Ovary (tissue), 3 donors: Measurements from ENCODE around the gene DPYSL5.

Source experiments
- POLR2A ChIP-seq: fragments of 450-650 bp; IDR thresholded peaks from one replicate; pipeline ENCODE4 v1.6.1; 2017; ENCODE audit warnings: antibody characterized with exemption, mild to moderate bottlenecking, moderate library complexity
- TF ChIP-seq, protein P1 (sequence below), 3 donors: fragments of 450-650 bp in 2 of 3; fragments of 200-600 bp in 1 of 3; IDR thresholded peaks; one replicate each; pipeline versions ENCODE4 v1.5.1 to v1.8.0; 2016 to 2022; ENCODE audit warnings: antibody characterized with exemption in 3 of 3, mild to moderate bottlenecking in 1 of 3
- donor health status: DM: no; HTN: no; CAD: no.

DNA sequence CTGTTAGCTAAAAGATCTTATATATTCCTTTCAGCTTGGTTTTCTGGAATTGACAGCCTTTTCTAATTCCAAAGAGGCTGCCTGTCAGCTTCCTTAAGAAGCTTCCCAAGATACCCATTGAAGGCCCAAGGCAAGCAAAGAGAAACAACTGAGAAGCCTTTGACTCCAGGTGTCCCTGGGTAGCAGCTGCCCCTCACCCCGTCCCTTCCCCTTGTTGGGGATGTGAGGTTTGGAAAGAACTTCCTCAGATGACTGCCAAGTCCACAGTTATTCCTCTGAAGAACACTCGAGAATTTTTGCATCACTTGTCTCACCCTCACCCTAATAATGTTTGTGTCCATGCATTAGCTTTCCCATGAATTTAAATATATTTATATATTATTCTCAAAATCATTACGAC, 135.8 kb downstream of the DPYSL5 start:
- TF ChIP-seq, protein P1, sequence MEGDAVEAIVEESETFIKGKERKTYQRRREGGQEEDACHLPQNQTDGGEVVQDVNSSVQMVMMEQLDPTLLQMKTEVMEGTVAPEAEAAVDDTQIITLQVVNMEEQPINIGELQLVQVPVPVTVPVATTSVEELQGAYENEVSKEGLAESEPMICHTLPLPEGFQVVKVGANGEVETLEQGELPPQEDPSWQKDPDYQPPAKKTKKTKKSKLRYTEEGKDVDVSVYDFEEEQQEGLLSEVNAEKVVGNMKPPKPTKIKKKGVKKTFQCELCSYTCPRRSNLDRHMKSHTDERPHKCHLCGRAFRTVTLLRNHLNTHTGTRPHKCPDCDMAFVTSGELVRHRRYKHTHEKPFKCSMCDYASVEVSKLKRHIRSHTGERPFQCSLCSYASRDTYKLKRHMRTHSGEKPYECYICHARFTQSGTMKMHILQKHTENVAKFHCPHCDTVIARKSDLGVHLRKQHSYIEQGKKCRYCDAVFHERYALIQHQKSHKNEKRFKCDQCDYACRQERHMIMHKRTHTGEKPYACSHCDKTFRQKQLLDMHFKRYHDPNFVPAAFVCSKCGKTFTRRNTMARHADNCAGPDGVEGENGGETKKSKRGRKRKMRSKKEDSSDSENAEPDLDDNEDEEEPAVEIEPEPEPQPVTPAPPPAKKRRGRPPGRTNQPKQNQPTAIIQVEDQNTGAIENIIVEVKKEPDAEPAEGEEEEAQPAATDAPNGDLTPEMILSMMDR (IDR thresholded peaks at IDR 0.05), result no peak
- TF ChIP-seq POLR2A, result no peak
